Fibroblast of lung (primary cell): ENCODE data around the gene DRGX. TPM values are rescaled to one million over a fixed set of nuclear protein-coding genes. Genes with fewer than 3 reads are reported as not detected.

Experiments used
- DNase-seq, 2 donors: peaks; one replicate each; pipeline versions ENCODE4 v3.0.0 to v3.0.0-alpha.2; 2010; ENCODE audit warnings: low read depth in 2 of 2
- H2AFZ ChIP-seq: 2 replicates; pipeline ENCODE4 v1.5.1; 2012; ENCODE audit warnings: low read length, control low read depth, inconsistent platforms
- H3K27ac ChIP-seq: 2 replicates; pipeline ENCODE4 v1.5.1; 2011; ENCODE audit warnings: low read length, control low read depth; ENCODE audit not compliant: insufficient read depth
- H3K27me3 ChIP-seq: 2 replicates; pipeline ENCODE4 v1.5.1; 2011; ENCODE audit warnings: mild to moderate bottlenecking, low read length; ENCODE audit not compliant: control insufficient read depth, insufficient read depth
- H3K36me3 ChIP-seq: 2 replicates; pipeline ENCODE4 v1.5.1; 2011; ENCODE audit warnings: low read length; ENCODE audit not compliant: control insufficient read depth, insufficient read depth
- H3K4me1 ChIP-seq: 2 replicates; pipeline ENCODE4 v1.5.1; 2011; ENCODE audit warnings: low read length; ENCODE audit not compliant: control insufficient read depth, insufficient read depth; ENCODE audit errors: extremely low read depth
- H3K4me2 ChIP-seq: 2 replicates; pipeline ENCODE4 v1.5.1; 2011; ENCODE audit warnings: low read length, control low read depth; ENCODE audit not compliant: insufficient read depth; ENCODE audit errors: extremely low read depth
- H3K4me3 ChIP-seq, 4 experiments: fragments of 200-600 bp in 1 of 4; sonication (generic) in 1 of 4; replicated peaks in 1 of 4; 2 replicates each; pipeline ENCODE4 v1.5.1; 2011 to 2016; ENCODE audit warnings: low read length in 4 of 4, low read depth in 3 of 4, mild to moderate bottlenecking in 3 of 4, control low read depth in 2 of 4, inconsistent platforms in 1 of 4, mixed read lengths in 1 of 4; ENCODE audit not compliant: insufficient read depth in 1 of 4; ENCODE audit errors: control extremely low read depth in 1 of 4
- H3K79me2 ChIP-seq: 2 replicates; pipeline ENCODE4 v1.5.1; 2012; ENCODE audit warnings: mild to moderate bottlenecking, low read length, inconsistent platforms; ENCODE audit not compliant: control insufficient read depth, insufficient read depth
- H3K9ac ChIP-seq: 2 replicates; pipeline ENCODE4 v1.5.1; 2011; ENCODE audit warnings: mild to moderate bottlenecking, low read length, control low read depth; ENCODE audit not compliant: insufficient read depth
- H3K9me3 ChIP-seq: 2 replicates; pipeline ENCODE4 v1.5.1; 2012; ENCODE audit warnings: low read depth, low read length; ENCODE audit not compliant: control insufficient read depth, insufficient read depth
- H4K20me1 ChIP-seq: 2 replicates; pipeline ENCODE4 v1.5.1; 2011; ENCODE audit warnings: low read length; ENCODE audit not compliant: control insufficient read depth, insufficient read depth; ENCODE audit errors: extremely low read depth
- EZH2 ChIP-seq: IDR thresholded peaks from 2 replicates; pipeline ENCODE4 v1.5.1; 2012; ENCODE audit warnings: low read length, control low read depth, mild to moderate bottlenecking; ENCODE audit errors: missing control alignments
- polyA plus RNA-seq, 2 donors: library from polyadenylated mRNA; depleted of rRNA in 1 of 2; stranded (reverse) in 1 of 2; unstranded in 1 of 2; fragments of >200 nt; gene quantifications; 2 replicates each; pipeline ENCODE4 v1.2.1, GENCODE V29; 2011 to 2012; ENCODE audit warnings: missing spikeins in 1 of 2
- total RNA-seq: library from RNA; depleted of rRNA; stranded (reverse); fragments of >200 nt; gene quantifications from 2 replicates; pipeline ENCODE4 v1.2.1, GENCODE V29; 2014
- TF ChIP-seq, protein P1 (sequence below), 2 donors: IDR thresholded peaks in 1 of 2; conservative IDR thresholded peaks in 1 of 2; 1 replicate in 1 of 2; 2 replicates in 1 of 2; pipeline ENCODE4 v1.5.1; 2011 to 2012; ENCODE audit warnings: low read length in 2 of 2, control low read depth in 1 of 2, inconsistent platforms in 1 of 2, low read depth in 1 of 2, mild to moderate bottlenecking in 1 of 2

DRGX gene
- total and polyA plus RNA-seq, 2 donors (not counting 1 experiment from before 2014, with no cell fraction given), result 0.11 TPM; not detected in 1

DNA sequence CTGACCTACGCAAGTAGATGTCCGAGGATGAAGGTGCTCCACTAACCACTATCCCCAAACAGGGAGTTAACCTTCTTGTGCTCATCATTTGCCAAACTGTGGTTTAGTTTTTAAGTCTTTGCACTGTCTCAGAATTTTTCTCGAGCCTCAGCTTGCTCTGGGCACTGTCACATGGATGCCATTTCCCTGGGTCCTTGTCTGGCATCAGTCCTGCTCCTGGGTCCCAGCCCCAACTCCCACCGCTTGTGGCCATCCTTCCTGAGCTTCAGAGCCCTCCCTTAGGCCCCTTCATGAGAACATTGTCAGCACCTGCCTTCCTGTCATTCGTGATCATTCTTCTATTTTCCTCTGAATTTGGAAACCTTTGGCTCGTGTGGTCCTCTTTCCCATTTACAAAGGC lies 63.1 kb downstream of the DRGX start:
- H3K4me3 ChIP-seq, result no peak overlapping the region
- no peaks in the 10 kb centered on the region for H4K20me1 ChIP-seq
- no peaks in the 10 kb centered on the region for H3K9me3 ChIP-seq
- peaks cover 2% of the 10 kb centered on the region for H3K27me3 ChIP-seq
- no peak overlapping the region for H3K9ac ChIP-seq
- H2AFZ ChIP-seq, result no peak overlapping the region
- H3K4me2 ChIP-seq, result no peak overlapping the region
- H3K36me3 ChIP-seq, result no peaks in the 10 kb centered on the region
- H3K79me2 ChIP-seq, result no peaks in the 10 kb centered on the region
- H3K27ac ChIP-seq, result no peak overlapping the region
- H3K4me1 ChIP-seq, result no peaks in the 10 kb centered on the region
- no peak for TF ChIP-seq EZH2
- TF ChIP-seq, protein P1, sequence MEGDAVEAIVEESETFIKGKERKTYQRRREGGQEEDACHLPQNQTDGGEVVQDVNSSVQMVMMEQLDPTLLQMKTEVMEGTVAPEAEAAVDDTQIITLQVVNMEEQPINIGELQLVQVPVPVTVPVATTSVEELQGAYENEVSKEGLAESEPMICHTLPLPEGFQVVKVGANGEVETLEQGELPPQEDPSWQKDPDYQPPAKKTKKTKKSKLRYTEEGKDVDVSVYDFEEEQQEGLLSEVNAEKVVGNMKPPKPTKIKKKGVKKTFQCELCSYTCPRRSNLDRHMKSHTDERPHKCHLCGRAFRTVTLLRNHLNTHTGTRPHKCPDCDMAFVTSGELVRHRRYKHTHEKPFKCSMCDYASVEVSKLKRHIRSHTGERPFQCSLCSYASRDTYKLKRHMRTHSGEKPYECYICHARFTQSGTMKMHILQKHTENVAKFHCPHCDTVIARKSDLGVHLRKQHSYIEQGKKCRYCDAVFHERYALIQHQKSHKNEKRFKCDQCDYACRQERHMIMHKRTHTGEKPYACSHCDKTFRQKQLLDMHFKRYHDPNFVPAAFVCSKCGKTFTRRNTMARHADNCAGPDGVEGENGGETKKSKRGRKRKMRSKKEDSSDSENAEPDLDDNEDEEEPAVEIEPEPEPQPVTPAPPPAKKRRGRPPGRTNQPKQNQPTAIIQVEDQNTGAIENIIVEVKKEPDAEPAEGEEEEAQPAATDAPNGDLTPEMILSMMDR (conservative IDR thresholded peaks at IDR 0.05 in 1 of 2, IDR thresholded peaks at IDR 0.05 in 1 of 2; ENCODE audit: low read depth in 1 of 2, low read length in 2 of 2), result no peak
- no peak for DNase-seq

DNA sequence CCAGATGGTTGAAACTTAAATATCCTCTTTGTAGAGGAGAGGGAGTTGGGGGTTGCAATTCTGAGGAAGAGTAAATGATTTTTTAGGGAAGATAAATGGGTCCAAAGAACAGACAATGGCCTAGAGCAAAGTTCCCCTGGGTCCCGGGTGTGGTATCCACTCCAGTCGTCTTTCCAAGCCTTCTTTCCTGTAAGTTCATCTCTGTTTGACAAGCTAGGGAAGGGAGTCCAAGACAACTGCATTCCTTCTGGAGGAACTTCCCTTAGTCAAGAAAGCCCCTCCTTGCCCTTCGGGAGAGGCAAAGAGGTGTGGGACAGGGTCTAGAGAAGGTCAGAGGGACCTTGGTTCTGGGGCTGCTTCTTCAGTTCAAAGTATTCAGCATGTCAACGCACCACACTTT lies 63.6 kb downstream of the DRGX start:
- no peak for TF ChIP-seq EZH2
- TF ChIP-seq, protein P1 (conservative IDR thresholded peaks at IDR 0.05 in 1 of 2, IDR thresholded peaks at IDR 0.05 in 1 of 2; ENCODE audit: low read depth in 1 of 2, low read length in 2 of 2), result no peak
- DNase-seq, result no peak
- Histone ChIP-seq H3K4me3 (no peak overlapping the region), H3K36me3 (no peaks in the 10 kb centered on the region), H3K27ac (no peak overlapping the region), H2AFZ (no peak overlapping the region), H3K9me3 (no peaks in the 10 kb centered on the region), H3K9ac (no peak overlapping the region), H3K27me3 (peaks cover 2% of the 10 kb centered on the region), H3K79me2 (no peaks in the 10 kb centered on the region), H3K4me2 (no peak overlapping the region), H4K20me1 (no peaks in the 10 kb centered on the region), H3K4me1 (no peaks in the 10 kb centered on the region)

DNA sequence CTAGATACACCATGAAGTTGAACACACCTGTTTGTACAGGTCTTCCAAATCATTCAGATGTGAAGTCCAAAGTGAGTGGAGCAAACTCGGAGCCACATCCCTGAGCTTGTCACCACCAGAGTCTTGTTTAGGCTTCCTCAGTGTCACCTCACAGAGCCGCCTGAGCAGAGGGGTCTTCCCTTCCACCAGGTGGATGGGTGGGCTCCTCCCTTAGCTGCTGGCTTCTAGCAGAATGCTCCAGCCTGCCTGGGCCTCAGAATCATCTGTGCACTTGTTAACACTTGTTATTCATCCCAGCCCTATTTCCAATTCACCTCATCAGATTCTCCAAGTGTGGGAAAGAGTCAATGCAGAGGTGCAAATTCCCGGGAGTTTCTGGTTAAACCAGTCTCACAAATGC lies 64.5 kb downstream of the DRGX start:
- DNase-seq, result no peak
- TF ChIP-seq, protein P1 (conservative IDR thresholded peaks at IDR 0.05 in 1 of 2, IDR thresholded peaks at IDR 0.05 in 1 of 2; ENCODE audit: low read depth in 1 of 2, low read length in 2 of 2), result no peak
- no peak for TF ChIP-seq EZH2
- no peak overlapping the region for H3K27ac ChIP-seq
- H3K9ac ChIP-seq, result no peak overlapping the region
- H3K4me1 ChIP-seq, result no peaks in the 10 kb centered on the region
- no peaks in the 10 kb centered on the region for H3K79me2 ChIP-seq
- peaks cover 2% of the 10 kb centered on the region for H3K27me3 ChIP-seq
- H4K20me1 ChIP-seq, result no peaks in the 10 kb centered on the region
- H3K36me3 ChIP-seq, result no peaks in the 10 kb centered on the region
- H3K4me2 ChIP-seq, result no peak overlapping the region
- H2AFZ ChIP-seq, result no peak overlapping the region
- no peak overlapping the region for H3K4me3 ChIP-seq
- H3K9me3 ChIP-seq, result no peaks in the 10 kb centered on the region
